Stomach (tissue), 4 donors: ENCODE measurements around the gene ESYT2.

ENCODE experiments used
- EP300 ChIP-seq: sonication (generic); formaldehyde crosslinking; IDR thresholded peaks from one replicate; pipeline ENCODE4 v1.6.1; 2017; ENCODE audit warnings: antibody characterized with exemption
- POLR2A ChIP-seq, 4 donors: fragments of 450-650 bp; IDR thresholded peaks; one replicate each; pipeline ENCODE4 v1.6.1; 2016; ENCODE audit warnings: antibody characterized with exemption in 4 of 4, control low read depth in 2 of 4, mild to moderate bottlenecking in 1 of 4, moderate library complexity in 1 of 4
- POLR2AphosphoS5 ChIP-seq, 3 donors: sonication (generic); formaldehyde crosslinking; IDR thresholded peaks; one replicate each; pipeline ENCODE4 v1.6.1; 2016; ENCODE audit warnings: antibody characterized with exemption in 3 of 3
- TF ChIP-seq, protein P1 (sequence below), 7 experiments: fragments of 450-650 bp in 4 of 7; fragments of 200-600 bp in 3 of 7; sonication (generic) in 3 of 7; IDR thresholded peaks; one replicate each; pipeline ENCODE4 v1.5.1; 2016 to 2019; ENCODE audit warnings: antibody characterized with exemption in 7 of 7, control low read depth in 2 of 7, mild to moderate bottlenecking in 1 of 7

GRCh38 chr7:158834878-158835784, 5.8 kb upstream of the ESYT2 start:
- TF ChIP-seq POLR2A (IDR thresholded peaks at IDR 0.05) (no peak), POLR2AphosphoS5 (IDR thresholded peaks at IDR 0.05) (no peak), EP300 (no peak)
- TF ChIP-seq, protein P1, sequence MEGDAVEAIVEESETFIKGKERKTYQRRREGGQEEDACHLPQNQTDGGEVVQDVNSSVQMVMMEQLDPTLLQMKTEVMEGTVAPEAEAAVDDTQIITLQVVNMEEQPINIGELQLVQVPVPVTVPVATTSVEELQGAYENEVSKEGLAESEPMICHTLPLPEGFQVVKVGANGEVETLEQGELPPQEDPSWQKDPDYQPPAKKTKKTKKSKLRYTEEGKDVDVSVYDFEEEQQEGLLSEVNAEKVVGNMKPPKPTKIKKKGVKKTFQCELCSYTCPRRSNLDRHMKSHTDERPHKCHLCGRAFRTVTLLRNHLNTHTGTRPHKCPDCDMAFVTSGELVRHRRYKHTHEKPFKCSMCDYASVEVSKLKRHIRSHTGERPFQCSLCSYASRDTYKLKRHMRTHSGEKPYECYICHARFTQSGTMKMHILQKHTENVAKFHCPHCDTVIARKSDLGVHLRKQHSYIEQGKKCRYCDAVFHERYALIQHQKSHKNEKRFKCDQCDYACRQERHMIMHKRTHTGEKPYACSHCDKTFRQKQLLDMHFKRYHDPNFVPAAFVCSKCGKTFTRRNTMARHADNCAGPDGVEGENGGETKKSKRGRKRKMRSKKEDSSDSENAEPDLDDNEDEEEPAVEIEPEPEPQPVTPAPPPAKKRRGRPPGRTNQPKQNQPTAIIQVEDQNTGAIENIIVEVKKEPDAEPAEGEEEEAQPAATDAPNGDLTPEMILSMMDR (IDR thresholded peaks at IDR 0.05), result no peak
